Trophoblast cell (in vitro differentiated cells and primary cell): ENCODE results near the gene RBM47.

Source experiments
- DNase-seq, 2 donors: peaks; one replicate each; pipeline ENCODE4 v3.0.0-alpha.2; 2016
- H2AFZ ChIP-seq: 2 replicates; pipeline ENCODE4 v1.6.1; 2013; ENCODE audit warnings: low read length, moderate library complexity, mild to moderate bottlenecking; ENCODE audit not compliant: insufficient read depth, poor library complexity
- H2AK5ac ChIP-seq: 2 replicates; pipeline ENCODE4 v1.6.1; 2013; ENCODE audit warnings: mild to moderate bottlenecking, low read length
- H2BK120ac ChIP-seq: 2 replicates; pipeline ENCODE4 v1.6.1; 2013; ENCODE audit warnings: low read length, mild to moderate bottlenecking, moderate library complexity; ENCODE audit not compliant: insufficient read depth, poor library complexity
- H2BK12ac ChIP-seq: 2 replicates; pipeline ENCODE4 v1.6.1; 2013; ENCODE audit warnings: mild to moderate bottlenecking, low read length, moderate library complexity
- H2BK5ac ChIP-seq: 2 replicates; pipeline ENCODE4 v1.6.1; 2013; ENCODE audit warnings: low read length, low read depth, moderate library complexity, mild to moderate bottlenecking; ENCODE audit not compliant: poor library complexity
- H3K14ac ChIP-seq: 2 replicates; pipeline ENCODE4 v1.6.1; 2013; ENCODE audit warnings: mild to moderate bottlenecking, low read length
- H3K18ac ChIP-seq: 2 replicates; pipeline ENCODE4 v1.6.1; 2013; ENCODE audit warnings: mild to moderate bottlenecking, low read length
- H3K23ac ChIP-seq: 2 replicates; pipeline ENCODE4 v1.6.1; 2013; ENCODE audit warnings: low read length
- H3K27ac ChIP-seq: 2 replicates; pipeline ENCODE4 v1.5.1; 2013; ENCODE audit warnings: low read depth, mild to moderate bottlenecking, inconsistent platforms, low read length, moderate library complexity
- H3K27me3 ChIP-seq: 2 replicates; pipeline ENCODE4 v1.6.1; 2013; ENCODE audit warnings: inconsistent platforms, mild to moderate bottlenecking, low read length, moderate library complexity; ENCODE audit not compliant: insufficient read depth
- H3K36me3 ChIP-seq, 2 experiments: 1 replicate in 1 of 2; 2 replicates in 1 of 2; pipeline ENCODE4 v1.6.1; 2013; ENCODE audit warnings: low read length in 2 of 2, mild to moderate bottlenecking in 2 of 2, moderate library complexity in 1 of 2; ENCODE audit not compliant: insufficient read depth in 2 of 2, control insufficient read depth in 1 of 2
- H3K4ac ChIP-seq: 2 replicates; pipeline ENCODE4 v1.6.1; 2013; ENCODE audit warnings: low read depth, mild to moderate bottlenecking, low read length, moderate library complexity
- H3K4me1 ChIP-seq, 2 experiments: 1 replicate in 1 of 2; 2 replicates in 1 of 2; pipeline ENCODE4 v1.6.1; 2013; ENCODE audit warnings: low read length in 2 of 2, mild to moderate bottlenecking in 2 of 2, moderate library complexity in 1 of 2; ENCODE audit not compliant: insufficient read depth in 2 of 2, control insufficient read depth in 1 of 2
- H3K4me2 ChIP-seq: 2 replicates; pipeline ENCODE4 v1.6.1; 2013; ENCODE audit warnings: inconsistent platforms, mild to moderate bottlenecking, low read length, moderate library complexity
- H3K4me3 ChIP-seq: 2 replicates; pipeline ENCODE4 v1.5.1; 2013; ENCODE audit warnings: mild to moderate bottlenecking, low read depth, low read length, inconsistent platforms
- H3K79me1 ChIP-seq: one replicate; pipeline ENCODE4 v1.6.1; 2013; ENCODE audit warnings: low read length
- H3K79me2 ChIP-seq: 2 replicates; pipeline ENCODE4 v1.6.1; 2013; ENCODE audit warnings: low read length, mild to moderate bottlenecking; ENCODE audit not compliant: control insufficient read depth, insufficient read depth, poor library complexity
- H3K9ac ChIP-seq: 2 replicates; pipeline ENCODE4 v1.6.1; 2013; ENCODE audit warnings: mild to moderate bottlenecking, low read length
- H3K9me3 ChIP-seq: 2 replicates; pipeline ENCODE4 v1.6.1; 2013; ENCODE audit warnings: low read depth, mild to moderate bottlenecking, control low read depth, inconsistent platforms, low read length; ENCODE audit not compliant: insufficient read depth
- H4K12ac ChIP-seq: 2 replicates; pipeline ENCODE4 v1.6.1; 2013; ENCODE audit warnings: low read depth, mild to moderate bottlenecking, low read length, moderate library complexity
- H4K8ac ChIP-seq: 2 replicates; pipeline ENCODE4 v1.6.1; 2013; ENCODE audit warnings: low read depth, mild to moderate bottlenecking, low read length, moderate library complexity
- H4K91ac ChIP-seq: one replicate; pipeline ENCODE4 v1.6.1; 2013; ENCODE audit warnings: low read depth, mild to moderate bottlenecking, low read length, moderate library complexity
- WGBS: extraction: QIAGEN DNeasy Blood & Tissue Kit; methylation state at CpG from one replicate; pipeline ENCODE4 v1.1.7; 2013; ENCODE audit warnings: missing lambda C conversion rate; ENCODE audit not compliant: insufficient read length, insufficient coverage; ENCODE audit errors: extremely low coverage; 5-methylcytosine and 5-hydroxymethylcytosine counted together

The RBM47 gene

DNA sequence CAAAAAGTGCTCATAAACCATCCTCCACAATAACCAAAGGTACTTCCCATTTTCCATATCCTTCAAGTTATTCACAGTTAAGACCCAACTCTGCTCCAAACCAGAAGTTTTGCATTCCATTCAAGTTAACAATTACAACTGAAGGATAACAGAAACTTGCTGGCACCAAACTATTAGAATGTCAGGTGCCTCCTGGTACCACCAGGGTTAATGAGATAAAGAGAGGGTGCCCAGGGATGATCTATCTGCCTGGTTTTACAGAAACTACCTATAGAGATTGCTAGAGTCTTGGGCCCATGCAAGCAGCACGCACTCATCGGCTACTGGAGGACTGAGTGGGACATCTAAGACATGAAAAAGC, 114.6 kb downstream of the RBM47 start:
- no peak overlapping the region for H3K4ac ChIP-seq
- H3K27ac ChIP-seq = peak overlapping the region; percentile 49
- no peaks in the 10 kb centered on the region for H3K79me2 ChIP-seq
- H2BK12ac ChIP-seq = no peak overlapping the region
- peak; percentile 44 to 91 for DNase-seq
- no peaks in the 10 kb centered on the region for H3K36me3 ChIP-seq
- no peaks in the 10 kb centered on the region for H3K9me3 ChIP-seq
- WGBS = no CpG with 5 or more reads among the region's 2 CpGs
- H3K27me3 ChIP-seq = no peaks in the 10 kb centered on the region
- peak overlapping the region; percentile 47 for H3K4me2 ChIP-seq
- no peak overlapping the region for H4K12ac ChIP-seq
- H2AK5ac ChIP-seq = peak overlapping the region; percentile 8
- no peak overlapping the region for H3K14ac ChIP-seq
- H3K4me3 ChIP-seq = no peak overlapping the region
- H3K23ac ChIP-seq = no peak overlapping the region
- peaks cover 3% of the 10 kb centered on the region for H3K79me1 ChIP-seq
- no peak overlapping the region for H2BK120ac ChIP-seq
- no peak overlapping the region for H3K9ac ChIP-seq
- H2BK5ac ChIP-seq = no peak overlapping the region
- H3K4me1 ChIP-seq = peaks cover 16 to 17% of the 10 kb centered on the region in 2 experiments
- no peak overlapping the region for H2AFZ ChIP-seq
- H4K8ac ChIP-seq = no peak overlapping the region
- peak overlapping the region; percentile 8 for H4K91ac ChIP-seq
- H3K18ac ChIP-seq = no peak overlapping the region

DNA sequence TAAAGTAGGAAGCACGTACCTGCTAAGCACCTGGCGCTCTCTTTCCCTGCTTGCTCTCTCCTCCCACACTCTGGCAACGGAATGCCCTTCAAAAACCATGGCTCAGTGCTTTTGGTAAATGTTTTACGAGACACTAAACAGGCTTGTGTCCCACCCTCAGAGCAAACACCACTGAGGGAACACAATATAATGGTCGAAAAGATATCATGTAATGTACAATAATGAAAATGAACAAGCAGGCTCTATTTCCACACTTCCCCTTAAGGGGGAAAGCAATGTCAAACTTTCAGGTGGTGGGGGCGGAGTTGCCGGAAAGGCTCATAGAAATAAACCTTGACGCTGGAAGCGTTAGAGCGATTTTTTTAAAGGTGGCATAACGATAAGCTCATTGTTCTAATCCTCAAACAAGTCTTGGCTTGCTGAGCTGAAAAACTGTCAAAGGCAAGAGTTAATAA, 115.1 kb downstream of the RBM47 start:
- no peaks in the 10 kb centered on the region for H3K36me3 ChIP-seq
- H3K4ac ChIP-seq = peak overlapping the region; percentile 12
- H3K4me1 ChIP-seq = peaks cover 16 to 17% of the 10 kb centered on the region in 2 experiments
- H3K4me2 ChIP-seq = peak overlapping the region; percentile 47
- H2BK12ac ChIP-seq = no peak overlapping the region
- no CpG with 5 or more reads among the region's 11 CpGs for whole genome bisulfite sequencing
- no peaks in the 10 kb centered on the region for H3K79me2 ChIP-seq
- H2BK5ac ChIP-seq = no peak overlapping the region
- H2AFZ ChIP-seq = no peak overlapping the region
- no peak overlapping the region for H3K14ac ChIP-seq
- H3K23ac ChIP-seq = no peak overlapping the region
- H3K27me3 ChIP-seq = no peaks in the 10 kb centered on the region
- no peaks in the 10 kb centered on the region for H3K9me3 ChIP-seq
- no peak overlapping the region for H4K12ac ChIP-seq
- H4K91ac ChIP-seq = no peak overlapping the region
- H3K9ac ChIP-seq = no peak overlapping the region
- peaks cover 3% of the 10 kb centered on the region for H3K79me1 ChIP-seq
- H3K27ac ChIP-seq = peak overlapping the region; percentile 49
- DNase-seq = no peak
- no peak overlapping the region for H3K4me3 ChIP-seq
- H3K18ac ChIP-seq = no peak overlapping the region
- no peak overlapping the region for H2AK5ac ChIP-seq
- peak overlapping the region; percentile 49 for H2BK120ac ChIP-seq
- H4K8ac ChIP-seq = no peak overlapping the region

DNA sequence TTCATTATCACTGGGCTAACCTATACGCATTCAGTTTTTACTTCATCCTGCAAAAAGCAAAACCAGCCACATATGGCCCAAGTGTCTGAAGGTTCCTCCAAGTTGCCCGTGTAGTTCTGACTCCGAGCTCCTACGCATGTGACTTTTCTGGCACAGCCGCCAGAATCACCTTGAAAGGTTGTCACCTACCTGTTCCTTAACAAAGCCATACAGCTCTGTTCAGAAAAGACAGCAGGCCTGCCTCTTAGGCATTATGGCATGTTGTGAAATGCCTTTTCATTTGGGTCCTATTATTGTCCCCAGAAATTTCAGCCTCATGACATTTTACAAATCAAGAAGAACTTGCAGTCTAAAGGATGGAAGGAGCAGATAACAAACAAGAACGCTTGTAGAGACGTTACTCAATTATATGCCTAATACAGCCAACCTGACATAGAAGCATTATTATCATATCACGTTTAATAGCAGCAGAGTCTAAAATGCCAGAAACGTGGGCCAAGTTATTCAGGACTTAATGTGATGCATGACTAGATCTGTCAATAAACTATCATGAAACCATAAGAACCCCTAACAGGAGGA, 118.5 kb downstream of the RBM47 start:
- Histone ChIP-seq H2AK5ac (no peak overlapping the region), H3K4me2 (no peak overlapping the region), H3K4me3 (no peak overlapping the region), H3K9ac (no peak overlapping the region), H3K9me3 (no peaks in the 10 kb centered on the region), H3K23ac (no peak overlapping the region), H2BK12ac (no peak overlapping the region), H2AFZ (no peak overlapping the region), H3K27me3 (no peaks in the 10 kb centered on the region), H3K79me1 (peaks cover 3% of the 10 kb centered on the region), H3K79me2 (no peaks in the 10 kb centered on the region), H4K8ac (no peak overlapping the region), H3K4me1 (peaks cover 13% of the 10 kb centered on the region in 2 experiments), H3K4ac (no peak overlapping the region), H4K91ac (no peak overlapping the region), H3K36me3 (no peaks in the 10 kb centered on the region), H3K27ac (no peak overlapping the region), H3K14ac (no peak overlapping the region), H2BK5ac (no peak overlapping the region), H3K18ac (no peak overlapping the region), H4K12ac (no peak overlapping the region), H2BK120ac (no peak overlapping the region)
- DNase-seq = no peak
- WGBS = no CpG with 5 or more reads among the region's 9 CpGs

DNA sequence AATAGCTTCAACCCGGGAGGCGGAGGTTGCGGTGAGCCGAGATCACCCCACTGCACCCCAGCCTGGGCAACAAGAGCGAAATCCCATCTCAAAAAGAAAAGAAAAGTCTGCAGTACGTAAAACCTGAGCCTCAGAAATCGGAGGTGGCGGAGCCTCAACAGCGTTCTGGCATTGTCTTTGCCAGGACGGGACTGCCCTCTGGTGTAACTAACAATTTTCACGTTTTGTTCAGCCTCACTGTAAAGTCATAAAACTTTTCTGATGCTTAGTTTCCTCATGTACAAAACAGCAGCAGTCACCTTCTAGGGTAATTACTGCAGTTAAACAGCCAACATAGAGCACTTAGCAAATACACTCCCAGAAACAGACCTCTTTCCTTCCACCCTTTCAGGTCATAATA, 121.7 kb downstream of the RBM47 start:
- H4K91ac ChIP-seq = no peak overlapping the region
- H3K4me2 ChIP-seq = no peak overlapping the region
- H3K14ac ChIP-seq = no peak overlapping the region
- no peak overlapping the region for H3K23ac ChIP-seq
- no peaks in the 10 kb centered on the region for H3K27me3 ChIP-seq
- WGBS = no CpG with 5 or more reads among the region's 11 CpGs
- no peak overlapping the region for H2BK12ac ChIP-seq
- H3K18ac ChIP-seq = no peak overlapping the region
- no peak overlapping the region for H3K4ac ChIP-seq
- H2AK5ac ChIP-seq = no peak overlapping the region
- H3K79me2 ChIP-seq = no peaks in the 10 kb centered on the region
- no peak overlapping the region for H3K4me3 ChIP-seq
- H4K8ac ChIP-seq = no peak overlapping the region
- peaks cover 3 to 9% of the 10 kb centered on the region in 2 experiments for H3K4me1 ChIP-seq
- no peak overlapping the region for H3K27ac ChIP-seq
- no peak overlapping the region for H3K9ac ChIP-seq
- no peaks in the 10 kb centered on the region for H3K36me3 ChIP-seq
- H2AFZ ChIP-seq = no peak overlapping the region
- no peak overlapping the region for H2BK5ac ChIP-seq
- no peak for DNase-seq
- no peak overlapping the region for H2BK120ac ChIP-seq
- peaks cover 1% of the 10 kb centered on the region for H3K79me1 ChIP-seq
- H3K9me3 ChIP-seq = no peaks in the 10 kb centered on the region
- H4K12ac ChIP-seq = no peak overlapping the region
